ENCODE measurements around the gene RERE. TPM values are rescaled to one million over a fixed set of nuclear protein-coding genes. Genes with fewer than 3 reads are reported as not detected.

RERE gene
- total RNA-seq, 2 experiments from 2014 or later = 73.1 to 211 TPM

DNA sequence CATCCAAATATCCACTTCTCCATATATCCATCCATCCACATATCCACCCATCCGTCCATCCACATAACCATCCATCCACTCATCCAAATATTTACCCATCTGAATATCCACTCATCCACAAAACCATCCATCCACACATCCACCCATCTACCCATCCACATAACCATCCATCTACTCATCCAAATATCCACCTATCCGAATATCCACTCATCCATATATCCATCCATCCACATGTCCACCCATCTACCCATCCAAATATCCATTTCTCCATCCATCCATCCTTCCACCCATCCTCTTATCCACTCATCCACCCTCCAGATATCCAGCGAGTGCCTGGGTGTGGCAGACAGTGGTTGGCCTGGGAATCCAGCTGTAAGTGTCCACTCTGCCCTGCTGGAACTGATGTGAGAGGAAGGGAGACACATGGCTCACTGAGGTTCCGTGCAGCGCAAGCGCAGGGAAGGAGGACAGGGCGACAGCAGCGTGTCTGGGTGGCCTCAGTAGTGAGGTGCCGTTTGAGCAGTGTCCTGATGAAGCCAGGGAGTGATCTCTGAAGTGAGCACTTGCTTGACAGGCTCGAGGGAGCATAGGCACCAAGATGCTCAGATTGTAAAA, 472.4 kb downstream of the RERE start:
- ChIA-PET CTCF (ENCODE audit: unreplicated experiment) (no interaction called here), POLR2A (no interaction called here)
- no peaks in the 10 kb centered on the region for H3K79me2 ChIP-seq (ENCODE audit: insufficient read depth, low read depth, low read length)
- H2AFZ ChIP-seq (ENCODE audit: low read length) = no peak overlapping the region
- no peak overlapping the region for H3K4me3 ChIP-seq (ENCODE audit: low read depth, low read length, poor library complexity, severe bottlenecking)
- DNase-seq (ENCODE audit: low spot score) = no peak
- no peak overlapping the region for H3K4me2 ChIP-seq (ENCODE audit: low read length)
- H3K36me3 ChIP-seq (ENCODE audit: insufficient read depth, low read length) = no peaks in the 10 kb centered on the region
- H3K27ac ChIP-seq (ENCODE audit: low read depth, low read length, poor library complexity, severe bottlenecking) = no peak overlapping the region
- no peaks in the 10 kb centered on the region for H3K9me2 ChIP-seq (ENCODE audit: insufficient read depth, low read length)
- TF ChIP-seq EZH2phosphoT487 (IDR thresholded peaks at IDR 0.05; ENCODE audit: borderline replicate concordance, low read depth, low read length) = no peak
- TF ChIP-seq, protein P1, sequence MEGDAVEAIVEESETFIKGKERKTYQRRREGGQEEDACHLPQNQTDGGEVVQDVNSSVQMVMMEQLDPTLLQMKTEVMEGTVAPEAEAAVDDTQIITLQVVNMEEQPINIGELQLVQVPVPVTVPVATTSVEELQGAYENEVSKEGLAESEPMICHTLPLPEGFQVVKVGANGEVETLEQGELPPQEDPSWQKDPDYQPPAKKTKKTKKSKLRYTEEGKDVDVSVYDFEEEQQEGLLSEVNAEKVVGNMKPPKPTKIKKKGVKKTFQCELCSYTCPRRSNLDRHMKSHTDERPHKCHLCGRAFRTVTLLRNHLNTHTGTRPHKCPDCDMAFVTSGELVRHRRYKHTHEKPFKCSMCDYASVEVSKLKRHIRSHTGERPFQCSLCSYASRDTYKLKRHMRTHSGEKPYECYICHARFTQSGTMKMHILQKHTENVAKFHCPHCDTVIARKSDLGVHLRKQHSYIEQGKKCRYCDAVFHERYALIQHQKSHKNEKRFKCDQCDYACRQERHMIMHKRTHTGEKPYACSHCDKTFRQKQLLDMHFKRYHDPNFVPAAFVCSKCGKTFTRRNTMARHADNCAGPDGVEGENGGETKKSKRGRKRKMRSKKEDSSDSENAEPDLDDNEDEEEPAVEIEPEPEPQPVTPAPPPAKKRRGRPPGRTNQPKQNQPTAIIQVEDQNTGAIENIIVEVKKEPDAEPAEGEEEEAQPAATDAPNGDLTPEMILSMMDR (conservative IDR thresholded peaks at IDR 0.05; ENCODE audit: low read length) = no peak
- no peaks in the 10 kb centered on the region for H3K9me3 ChIP-seq (ENCODE audit: low read length)
- BruUV-seq (replicated peaks) = no TSS peak
- H4K20me1 ChIP-seq (ENCODE audit: insufficient read depth, low read length) = no peaks in the 10 kb centered on the region
- no peaks in the 10 kb centered on the region for H3K4me1 ChIP-seq (ENCODE audit: insufficient read depth, low read length, poor library complexity, severe bottlenecking)
- intact Hi-C loops (cut with micrococcal nuclease; ENCODE audit: unreplicated experiment) = no loop called here

DNA sequence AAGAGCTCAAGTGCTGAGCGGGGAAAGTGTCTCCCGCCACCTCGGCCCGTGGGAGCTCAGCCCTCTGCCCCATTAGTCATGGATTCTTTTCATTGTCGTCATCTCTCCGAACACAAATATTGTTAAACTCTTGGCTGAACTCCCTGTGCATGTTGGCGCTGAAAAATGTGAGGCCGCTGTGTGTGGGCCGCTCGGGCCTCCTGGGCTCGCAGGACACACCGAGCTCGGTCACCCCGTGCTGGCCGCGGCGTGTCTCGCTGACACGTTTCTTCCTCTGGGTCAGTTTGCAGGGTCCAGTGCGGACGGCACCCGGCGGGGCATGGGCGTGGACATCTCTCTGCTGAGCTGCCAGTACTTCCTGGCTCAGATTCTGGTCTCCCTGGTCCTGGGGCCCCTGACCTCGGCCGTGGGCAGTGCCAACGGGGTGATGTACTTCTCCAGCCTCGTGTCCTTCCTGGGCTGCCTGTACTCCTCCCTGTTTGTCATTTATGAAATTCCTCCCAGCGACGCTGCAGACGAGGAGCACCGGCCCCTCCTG, 473.9 kb downstream of the RERE start:
- no TSS peak for BruUV-seq (replicated peaks)
- no peak overlapping the region for H2AFZ ChIP-seq (ENCODE audit: low read length)
- H3K4me1 ChIP-seq (ENCODE audit: insufficient read depth, low read length, poor library complexity, severe bottlenecking) = no peaks in the 10 kb centered on the region
- no peaks in the 10 kb centered on the region for H4K20me1 ChIP-seq (ENCODE audit: insufficient read depth, low read length)
- H3K4me3 ChIP-seq (ENCODE audit: low read depth, low read length, poor library complexity, severe bottlenecking) = no peak overlapping the region
- no peak for TF ChIP-seq EZH2phosphoT487 (IDR thresholded peaks at IDR 0.05; ENCODE audit: borderline replicate concordance, low read depth, low read length)
- TF ChIP-seq, protein P1 (conservative IDR thresholded peaks at IDR 0.05; ENCODE audit: low read length) = no peak
- DNase-seq (ENCODE audit: low spot score) = no peak
- POLR2A ChIA-PET = no interaction called here
- CTCF ChIA-PET (ENCODE audit: unreplicated experiment) = no interaction called here
- no peaks in the 10 kb centered on the region for H3K36me3 ChIP-seq (ENCODE audit: insufficient read depth, low read length)
- intact Hi-C loops (cut with micrococcal nuclease; ENCODE audit: unreplicated experiment) = no loop called here
- no peaks in the 10 kb centered on the region for H3K9me2 ChIP-seq (ENCODE audit: insufficient read depth, low read length)
- H3K4me2 ChIP-seq (ENCODE audit: low read length) = no peak overlapping the region
- H3K27ac ChIP-seq (ENCODE audit: low read depth, low read length, poor library complexity, severe bottlenecking) = no peak overlapping the region
- no peaks in the 10 kb centered on the region for H3K9me3 ChIP-seq (ENCODE audit: low read length)
- H3K79me2 ChIP-seq (ENCODE audit: insufficient read depth, low read depth, low read length) = no peaks in the 10 kb centered on the region

DNA sequence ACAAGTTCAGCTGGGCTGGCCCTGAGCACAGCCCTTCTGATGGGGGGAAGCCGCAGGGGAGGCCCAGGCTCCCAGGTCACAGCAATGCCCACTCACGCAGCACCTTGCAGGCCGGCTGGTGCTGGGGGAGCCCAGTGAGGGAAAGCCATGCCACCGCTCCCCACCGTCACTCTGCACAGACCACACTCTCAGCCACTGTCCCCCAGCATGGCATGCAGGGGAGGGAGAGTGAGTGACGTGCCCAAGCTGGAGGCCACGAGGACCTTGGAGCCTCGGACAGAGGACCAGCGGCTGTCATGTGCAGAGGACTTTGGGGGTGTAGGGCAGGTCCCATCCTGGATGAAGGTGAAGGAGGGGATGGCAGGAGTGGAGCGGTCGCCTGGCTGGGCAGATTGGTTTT, 474.4 kb downstream of the RERE start:
- intact Hi-C loops (cut with micrococcal nuclease; ENCODE audit: unreplicated experiment) = no loop called here

More for the DNA sequence above, 474.4 kb downstream of the RERE start:
- no peak for TF ChIP-seq EZH2phosphoT487 (IDR thresholded peaks at IDR 0.05; ENCODE audit: borderline replicate concordance, low read depth, low read length)
- TF ChIP-seq, protein P1 (conservative IDR thresholded peaks at IDR 0.05; ENCODE audit: low read length) = no peak
- Histone ChIP-seq H3K9me2 (ENCODE audit: insufficient read depth, low read length) (no peaks in the 10 kb centered on the region), H2AFZ (ENCODE audit: low read length) (no peak overlapping the region), H3K27ac (ENCODE audit: low read depth, low read length, poor library complexity, severe bottlenecking) (no peak overlapping the region), H3K79me2 (ENCODE audit: insufficient read depth, low read depth, low read length) (no peaks in the 10 kb centered on the region), H4K20me1 (ENCODE audit: insufficient read depth, low read length) (no peaks in the 10 kb centered on the region), H3K4me2 (ENCODE audit: low read length) (no peak overlapping the region), H3K9me3 (ENCODE audit: low read length) (no peaks in the 10 kb centered on the region), H3K4me1 (ENCODE audit: insufficient read depth, low read length, poor library complexity, severe bottlenecking) (no peaks in the 10 kb centered on the region), H3K4me3 (ENCODE audit: low read depth, low read length, poor library complexity, severe bottlenecking) (no peak overlapping the region), H3K36me3 (ENCODE audit: insufficient read depth, low read length) (no peaks in the 10 kb centered on the region)
- CTCF ChIA-PET (ENCODE audit: unreplicated experiment) = interaction anchor here (0.6 kb wide), 1 partner anchor 13 kb away, joined by 3 read pairs; no protein-coding TSS in a partner anchor
- DNase-seq (ENCODE audit: low spot score) = no peak
- no TSS peak for BruUV-seq (replicated peaks)
- POLR2A ChIA-PET = interaction anchor here (0.6 kb wide), 1 partner anchor 60 kb away, joined by 4 read pairs; no protein-coding TSS in a partner anchor

Measured in OCI-LY7 (cell line).